CD4-positive, alpha-beta T cell (primary cell): ENCODE measurements around the gene RAB31. TPM values are rescaled to one million over a fixed set of nuclear protein-coding genes. Genes with fewer than 3 reads are reported as not detected.

Experiments used
- ATAC-seq: fragments of 200-7000 bp; cut with Tn5 transposase; one replicate; pipeline ENCODE4 v1.10.0; 2022; ENCODE audit warnings: mild to moderate bottlenecking; ENCODE audit not compliant: poor library complexity
- CTCF ChIA-PET: fragments of 350-600 bp; sonication (Branson Sonifier 250); formaldehyde crosslinking; loops from one replicate; lab custom pipeline; 2021; ENCODE audit warnings: antibody characterized with exemption, inconsistent platforms; lab: Charles Lee
- POLR2A ChIA-PET: fragments of 350-600 bp; sonication (Branson Sonifier 250); formaldehyde crosslinking; loops from one replicate; lab custom pipeline; 2021; ENCODE audit warnings: antibody characterized with exemption, inconsistent platforms; lab: Charles Lee
- DNase-seq, 14 experiments: peaks; one replicate each; pipeline ENCODE4 v3.0.0-alpha.2; 2013 to 2020; ENCODE audit warnings: mixed read lengths in 2 of 14
- H3K27ac ChIP-seq, 2 donors: one replicate each; pipeline versions ENCODE4 v1.5.1 to v1.7.0; 2013; ENCODE audit warnings: low read length in 2 of 2, low read depth in 1 of 2, mild to moderate bottlenecking in 1 of 2
- H3K27me3 ChIP-seq, 2 experiments: 1 replicate in 1 of 2; 2 replicates in 1 of 2; pipeline versions ENCODE4 v1.6.1 to v1.7.0; 2013; ENCODE audit warnings: low read length in 2 of 2, control low read depth in 1 of 2, mild to moderate bottlenecking in 1 of 2, moderate library complexity in 1 of 2; ENCODE audit not compliant: insufficient read depth in 2 of 2, control insufficient read depth in 1 of 2
- H3K36me3 ChIP-seq: one replicate; pipeline ENCODE4 v1.6.1; 2013; ENCODE audit warnings: low read length, control low read depth; ENCODE audit not compliant: insufficient read depth
- H3K4me1 ChIP-seq: one replicate; pipeline ENCODE4 v1.6.1; 2013; ENCODE audit warnings: low read length, control low read depth; ENCODE audit not compliant: insufficient read depth
- H3K4me3 ChIP-seq: one replicate; pipeline ENCODE4 v1.5.1; 2013; ENCODE audit warnings: mild to moderate bottlenecking, low read length, moderate library complexity
- H3K9me3 ChIP-seq, 2 experiments: 1 replicate in 1 of 2; 2 replicates in 1 of 2; pipeline versions ENCODE4 v1.6.1 to v1.7.0; 2013; ENCODE audit warnings: low read length in 2 of 2, mild to moderate bottlenecking in 2 of 2, control low read depth in 1 of 2, moderate library complexity in 1 of 2; ENCODE audit not compliant: control insufficient read depth in 1 of 2, insufficient read depth in 1 of 2
- H3K27ac Mint-ChIP-seq: one replicate; pipeline ENCODE4 v1.8.0; 2020; ENCODE audit warnings: mixed read lengths
- H3K27me3 Mint-ChIP-seq: one replicate; pipeline ENCODE4 v1.8.0; 2021; ENCODE audit warnings: mixed read lengths
- H3K36me3 Mint-ChIP-seq: one replicate; pipeline ENCODE4 v1.8.0; 2021; ENCODE audit warnings: low read depth, mixed read lengths
- H3K4me1 Mint-ChIP-seq: one replicate; pipeline ENCODE4 v1.8.0; 2021; ENCODE audit warnings: low read depth, mixed read lengths
- H3K4me3 Mint-ChIP-seq: one replicate; pipeline ENCODE4 v1.8.0; 2020; ENCODE audit warnings: mild to moderate bottlenecking, mixed read lengths
- H3K9me3 Mint-ChIP-seq: one replicate; pipeline ENCODE4 v1.8.0; 2020; ENCODE audit warnings: mixed read lengths
- CTCF ChIP-seq: fragments of 200-600 bp; IDR thresholded peaks from one replicate; pipeline ENCODE4 v1.8.0; 2022; ENCODE audit warnings: antibody characterized with exemption, mild to moderate bottlenecking
- intact Hi-C, 2 experiments: fragments of 100-400 bp; cut with DNase I in 1 of 2; cut with micrococcal nuclease in 1 of 2; formaldehyde crosslinking; loops; one replicate each; pipeline versions ENCODE4 v1.15.1 to v1.9.0; 2023 to 2025; cut with DNase I, micrococcal nuclease
- total RNA-seq, 174 experiments: library from RNA in 2 of 174; stranded (reverse) in 2 of 174; gene quantifications; one replicate each; pipeline ENCODE4 v1.2.3 and lab custom pipeline; 2021 to 2026

The RAB31 gene
- total RNA-seq, 2 experiments from 2014 or later: 1.1 to 1.3 TPM

- Mint-ChIP-seq H3K4me3 (no peak overlapping the region), H3K9me3 (no peaks in the 10 kb centered on the region), H3K36me3 (no peaks in the 10 kb centered on the region), H3K4me1 (no peaks in the 10 kb centered on the region), H3K27ac (no peak overlapping the region), H3K27me3 (peaks cover 26% of the 10 kb centered on the region)
- no peak for TF ChIP-seq CTCF
- no peaks in the 10 kb centered on the region for H3K4me1 ChIP-seq
- POLR2A ChIA-PET: no interaction called here
- no peak overlapping the region for H3K4me3 ChIP-seq
- no peaks in the 10 kb centered on the region for H3K36me3 ChIP-seq
- peaks cover 0 to 19% of the 10 kb centered on the region in 2 experiments for H3K9me3 ChIP-seq
- peaks cover 13 to 17% of the 10 kb centered on the region in 2 experiments for H3K27me3 ChIP-seq
- H3K27ac ChIP-seq: no peak overlapping the region
- DNase-seq (no peak), ATAC-seq (no peak)
- intact Hi-C loops: no loop called here
- CTCF ChIA-PET: no interaction called here
Measured at GRCh38 chr18:9740071-9740470, 32.0 kb downstream of the RAB31 start.

DNA sequence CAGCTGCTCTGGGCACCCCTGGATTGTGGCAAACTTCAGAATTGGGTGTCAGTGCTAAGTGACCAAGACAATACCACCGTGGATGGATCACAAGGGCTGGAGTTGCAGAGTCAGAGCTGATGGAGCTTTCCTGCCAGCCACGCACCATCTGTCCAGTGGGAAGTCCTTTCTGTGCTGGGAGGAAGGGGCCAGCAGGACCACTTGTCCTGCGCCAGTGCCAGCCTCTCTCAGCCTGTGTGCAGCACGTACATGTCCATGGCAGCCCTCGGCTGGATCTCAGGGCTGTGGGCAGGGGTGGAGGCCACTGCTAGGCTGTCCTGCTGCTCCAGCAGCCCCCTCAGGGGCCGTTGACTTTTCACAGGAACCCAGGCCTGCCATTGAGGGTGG is 33.3 kb downstream of the RAB31 start:
- Mint-ChIP-seq H3K4me3 (no peak overlapping the region), H3K36me3 (no peaks in the 10 kb centered on the region), H3K27ac (no peak overlapping the region), H3K9me3 (no peaks in the 10 kb centered on the region), H3K4me1 (no peaks in the 10 kb centered on the region), H3K27me3 (peaks cover 26% of the 10 kb centered on the region)
- no peak overlapping the region for H3K4me3 ChIP-seq
- H3K27me3 ChIP-seq: peaks cover 13 to 17% of the 10 kb centered on the region in 2 experiments
- CTCF ChIA-PET: no interaction called here
- no peak overlapping the region for H3K27ac ChIP-seq
- DNase-seq (no peak), ATAC-seq (no peak)
- H3K36me3 ChIP-seq: no peaks in the 10 kb centered on the region
- no peaks in the 10 kb centered on the region for H3K4me1 ChIP-seq
- TF ChIP-seq CTCF: no peak
- peaks cover 0 to 16% of the 10 kb centered on the region in 2 experiments for H3K9me3 ChIP-seq
- POLR2A ChIA-PET: no interaction called here
- intact Hi-C loops: no loop called here

DNA sequence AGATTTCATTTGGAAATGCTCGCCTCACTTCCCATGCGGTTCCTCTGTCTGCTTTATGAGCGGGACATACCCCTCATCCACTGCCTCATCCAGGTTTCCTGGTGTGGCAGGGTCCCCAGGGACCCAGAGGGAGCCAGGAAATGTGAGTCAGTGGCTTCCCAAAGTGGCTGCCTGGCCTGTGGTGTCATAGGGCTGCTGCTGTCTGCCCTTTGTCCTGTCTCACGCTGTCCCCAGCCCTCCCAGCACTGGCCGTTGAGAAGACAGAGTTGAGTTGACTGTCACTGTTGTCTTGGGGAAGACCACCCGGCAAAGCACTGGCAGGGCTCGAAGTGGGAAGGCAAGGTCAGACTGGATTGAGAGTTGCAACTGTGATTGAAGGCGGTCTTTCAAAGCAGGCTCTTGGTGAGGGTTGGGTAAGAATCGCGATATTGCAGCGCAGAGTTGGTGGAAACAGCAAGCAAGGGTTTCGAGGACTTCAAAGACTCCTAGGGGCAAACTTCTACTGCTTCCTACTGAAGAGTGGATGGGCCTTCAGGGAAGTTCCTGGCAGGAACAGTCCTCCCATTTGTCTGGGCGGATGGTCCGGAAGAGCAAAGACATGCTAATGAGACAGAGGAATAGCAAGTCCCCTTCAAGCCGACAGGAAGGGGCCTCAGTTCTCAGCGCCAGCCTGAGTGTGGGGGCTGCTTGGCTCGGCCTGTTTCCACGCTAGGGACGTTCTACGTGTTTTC is 33.9 kb downstream of the RAB31 start:
- no peak overlapping the region for H3K27ac Mint-ChIP-seq
- H3K36me3 Mint-ChIP-seq: no peaks in the 10 kb centered on the region
- ATAC-seq (no peak), DNase-seq (no peak)
- CTCF ChIA-PET: no interaction called here
- peaks cover 26% of the 10 kb centered on the region for H3K27me3 Mint-ChIP-seq
- TF ChIP-seq CTCF: no peak
- Histone ChIP-seq H3K36me3 (no peaks in the 10 kb centered on the region), H3K27ac (no peak overlapping the region), H3K4me1 (no peaks in the 10 kb centered on the region), H3K9me3 (peaks cover 0 to 16% of the 10 kb centered on the region in 2 experiments), H3K4me3 (no peak overlapping the region), H3K27me3 (peaks cover 13 to 17% of the 10 kb centered on the region in 2 experiments)
- intact Hi-C loops: no loop called here
- H3K4me3 Mint-ChIP-seq: no peak overlapping the region
- POLR2A ChIA-PET: no interaction called here
- no peaks in the 10 kb centered on the region for H3K4me1 Mint-ChIP-seq
- no peaks in the 10 kb centered on the region for H3K9me3 Mint-ChIP-seq
